HG02571 (cell line): ENCODE measurements around the gene PPP1R13L.

Experiments used
- ATAC-seq: cut with Tn5 transposase; IDR thresholded peaks from one replicate; pipeline ENCODE4 v1.9.1; 2021; ENCODE audit warnings: mild to moderate bottlenecking, moderate library complexity; ENCODE audit not compliant: unreplicated experiment

The PPP1R13L gene

DNA sequence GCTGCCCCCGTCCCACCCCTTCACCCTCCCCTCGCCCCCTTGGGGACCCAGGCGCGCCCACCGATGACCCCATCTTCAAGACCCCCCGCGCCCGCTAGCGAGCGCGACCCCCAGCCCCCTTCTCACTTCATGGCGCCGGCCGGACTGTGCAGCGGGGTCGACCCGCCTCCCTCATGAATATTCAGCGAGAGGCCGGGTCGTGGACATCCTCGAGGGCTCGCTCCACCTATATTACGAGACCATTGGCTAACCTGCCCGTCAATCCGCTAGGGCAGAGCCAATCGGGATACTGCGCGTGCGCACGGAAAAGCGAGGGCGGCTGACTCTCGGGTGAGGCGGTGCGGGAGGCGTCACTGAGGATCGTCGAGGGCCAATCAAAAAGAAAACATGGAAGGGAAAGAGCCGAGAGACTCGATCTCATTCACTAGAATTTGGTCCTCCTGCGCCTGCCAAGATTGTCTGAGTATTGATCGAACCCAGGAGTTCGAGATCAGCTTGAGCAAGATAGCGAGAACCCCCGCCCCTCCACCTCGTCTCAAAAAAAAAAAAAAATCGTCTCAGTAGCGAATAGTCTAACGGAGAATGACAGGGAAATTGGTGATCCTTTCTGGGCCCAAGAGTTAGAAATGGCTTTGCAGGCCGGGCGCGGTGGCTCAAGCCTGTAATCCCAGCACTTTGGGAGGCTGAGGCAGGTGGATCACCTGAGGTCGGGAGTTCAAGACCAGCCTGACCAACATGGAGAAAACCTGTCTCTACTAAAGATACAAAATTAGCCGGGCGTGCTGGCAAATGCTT, 34.3 kb downstream of the PPP1R13L start, which contains the start of gene ERCC2:
ERCC2 (minus strand) TSS at position 164 of the 795 bp plus-strand sequence; CDS start at position 131, 33 bp downstream.
- ATAC-seq = peak; percentile 94

DNA sequence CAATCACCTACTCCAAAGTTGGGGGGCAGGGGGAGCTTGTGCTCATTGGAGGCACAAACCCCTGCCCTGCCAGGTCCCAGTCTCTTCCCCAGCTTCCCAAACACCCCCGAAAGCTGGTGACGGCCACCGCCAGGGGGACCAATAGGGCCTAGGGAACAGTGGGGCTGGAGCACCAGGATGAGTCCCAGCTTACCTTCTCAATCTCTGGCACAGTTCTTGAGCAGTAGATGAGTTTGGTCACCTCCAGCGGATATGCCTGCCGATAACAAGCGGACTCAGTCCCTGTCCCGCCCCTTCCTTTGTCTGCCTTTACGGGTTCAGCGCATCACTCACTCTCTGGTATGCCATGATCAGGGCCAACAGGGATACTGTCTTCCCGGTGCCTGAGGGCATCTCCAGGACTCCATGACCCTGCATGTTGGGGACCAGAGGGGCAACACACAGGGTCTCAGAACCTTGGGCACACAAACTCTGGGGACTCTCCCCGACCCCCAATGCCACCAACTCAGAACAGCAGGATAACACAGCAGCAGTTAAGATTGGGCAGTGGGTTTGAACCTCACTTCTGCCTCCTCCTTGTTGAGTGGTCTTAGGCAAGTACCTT, 36.0 kb downstream of the PPP1R13L start:
- ATAC-seq = no peak

DNA sequence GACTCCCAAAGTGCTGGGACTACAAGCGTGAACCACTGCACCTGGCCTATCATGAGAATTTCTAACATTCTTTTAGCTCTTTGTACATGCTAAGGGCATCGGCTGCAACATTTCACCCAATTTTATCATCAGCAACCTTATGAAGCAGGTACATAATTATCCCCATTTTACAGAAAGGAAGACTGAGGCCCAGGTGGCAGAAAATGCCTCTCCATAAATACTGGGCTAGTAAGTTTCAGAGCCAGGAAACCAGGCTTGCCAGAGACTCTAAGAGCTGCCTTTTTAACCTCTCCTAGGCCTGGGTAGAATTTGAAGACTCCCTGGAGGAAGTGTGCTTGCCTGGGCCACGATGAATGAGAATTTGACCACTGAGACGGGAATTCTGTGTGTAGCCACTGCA, 36.7 kb downstream of the PPP1R13L start:
- ATAC-seq = no peak

DNA sequence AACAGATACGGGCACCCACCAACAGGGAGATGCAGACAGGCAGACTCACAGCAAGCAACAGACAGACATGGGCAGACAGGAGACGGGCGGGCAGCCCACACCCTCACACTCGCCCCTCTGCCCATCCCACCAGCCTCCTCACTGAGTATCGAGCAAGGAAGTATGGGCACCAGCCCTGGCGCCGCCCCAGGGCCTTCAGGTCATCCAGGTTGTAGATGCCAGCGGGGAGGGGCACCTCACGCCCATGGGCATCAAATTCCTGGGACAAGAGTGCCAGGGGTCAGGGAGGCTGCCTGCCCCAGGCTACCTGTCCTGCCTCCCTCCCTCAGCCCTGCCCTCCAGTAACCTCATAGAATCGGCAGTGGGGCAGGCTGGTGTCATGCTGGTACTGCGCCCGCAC, 40.2 kb downstream of the PPP1R13L start:
- no peak for ATAC-seq

DNA sequence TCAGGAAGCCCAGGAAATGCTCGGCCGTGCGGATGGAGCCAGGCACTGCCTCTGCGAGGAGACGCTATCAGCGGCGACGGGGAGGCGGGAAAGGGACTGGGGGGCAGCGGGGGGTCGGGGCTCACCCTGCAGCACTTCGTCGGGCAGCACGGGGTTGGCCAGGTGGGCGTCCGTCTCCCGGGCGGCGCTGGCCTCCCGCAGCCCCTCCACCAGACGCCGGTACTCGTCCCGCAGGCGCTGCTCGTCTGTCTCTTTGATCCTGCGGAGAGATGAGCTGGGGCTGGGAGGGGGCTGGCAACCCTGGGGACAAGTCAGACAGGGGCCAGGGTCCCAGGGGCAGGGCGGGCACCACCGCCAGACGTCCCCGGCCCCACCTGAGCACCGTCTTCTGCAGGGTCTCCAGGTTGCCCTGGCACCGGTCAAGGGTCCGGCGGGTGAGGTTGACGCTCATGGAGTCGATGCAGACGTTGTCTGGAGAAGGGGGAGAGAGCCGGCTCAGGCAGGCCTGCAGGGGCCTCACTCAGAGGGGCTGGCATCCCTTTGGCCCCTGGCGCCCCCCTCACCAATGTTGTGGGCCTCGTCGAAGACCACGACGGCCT, 40.9 kb downstream of the PPP1R13L start:
- no peak for ATAC-seq

DNA sequence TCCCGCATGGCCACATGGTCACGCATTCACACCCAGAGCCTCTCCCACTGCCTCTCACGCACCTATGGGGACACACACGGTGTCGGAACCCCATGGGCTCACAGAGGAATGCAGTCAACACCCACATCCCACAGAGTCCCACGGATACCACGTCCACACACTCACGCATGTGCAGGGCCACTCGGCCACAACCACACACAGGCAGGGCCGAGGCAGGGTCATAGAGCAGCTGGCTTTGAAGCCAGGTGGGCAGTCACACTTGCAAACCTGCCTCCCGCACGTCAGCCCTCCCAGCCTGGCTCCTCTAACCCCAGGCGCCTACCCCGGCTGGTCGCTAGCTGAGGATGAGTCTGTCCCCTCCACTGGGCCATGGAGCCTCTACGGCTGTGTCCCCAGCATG, 42.6 kb downstream of the PPP1R13L start:
- ATAC-seq = no peak

DNA sequence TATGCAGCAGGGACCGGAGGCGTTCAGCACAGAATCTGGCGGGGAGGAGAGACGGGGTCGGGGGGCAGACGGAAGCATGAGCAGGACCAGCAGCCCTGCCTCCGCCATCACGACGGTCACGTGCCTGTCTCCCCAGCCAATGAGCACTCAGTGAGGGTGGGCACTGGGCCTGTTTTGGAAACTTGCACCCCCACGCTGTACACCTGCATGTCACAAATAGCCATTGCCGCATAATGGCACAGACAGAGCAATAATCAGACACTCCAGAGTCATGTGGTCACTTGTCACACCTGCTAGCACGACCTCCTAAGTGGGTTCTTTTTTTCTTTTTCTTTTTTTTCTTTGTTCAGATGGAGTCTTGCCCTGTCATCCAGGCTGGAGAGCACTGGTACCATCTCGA, 43.3 kb downstream of the PPP1R13L start:
- ATAC-seq = no peak

DNA sequence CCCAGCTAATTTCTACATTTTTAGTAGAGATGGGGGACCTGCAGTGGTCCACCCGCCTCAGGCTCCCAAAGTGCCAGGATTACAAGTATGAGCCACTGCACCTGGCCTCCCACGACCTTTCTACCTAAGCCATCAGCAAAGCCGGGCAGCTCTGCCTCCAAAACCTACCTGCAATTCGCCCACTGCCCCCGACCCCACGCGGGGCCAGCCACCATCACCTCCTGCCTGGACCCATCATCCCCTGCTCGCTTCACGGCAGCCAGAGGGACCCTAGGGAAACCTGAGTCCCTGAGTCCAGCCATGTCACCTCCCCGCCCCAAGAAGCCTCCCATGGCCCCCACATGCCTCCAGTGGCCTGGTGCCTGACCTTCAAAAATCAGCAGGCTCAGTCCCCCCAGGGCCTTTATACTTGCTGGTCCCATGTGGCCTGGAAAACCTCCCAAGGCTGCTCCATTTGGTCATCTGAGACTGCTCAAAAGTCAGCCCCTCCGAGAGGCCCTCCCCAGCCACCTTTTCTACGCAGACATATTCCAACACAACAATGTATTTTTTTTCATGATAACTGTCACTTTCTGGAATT, 46.6 kb downstream of the PPP1R13L start:
- no peak for ATAC-seq

DNA sequence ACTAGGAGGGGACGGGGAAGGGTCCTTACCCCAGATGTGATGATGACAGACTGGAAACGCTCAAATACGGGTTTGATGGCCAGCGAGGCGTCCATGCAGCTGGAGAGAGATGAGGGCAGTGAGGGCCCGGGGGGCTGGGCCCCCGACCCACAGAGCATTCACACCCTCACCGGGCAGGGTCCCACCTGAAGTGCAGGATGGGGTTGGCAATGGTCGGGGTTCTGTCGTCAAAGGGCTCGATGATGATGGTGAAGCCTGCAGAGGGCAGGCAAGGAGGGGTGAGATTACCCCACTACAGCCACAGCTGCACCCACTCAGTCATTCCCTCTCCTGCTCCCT, 47.5 kb downstream of the PPP1R13L start:
- no peak for ATAC-seq

DNA sequence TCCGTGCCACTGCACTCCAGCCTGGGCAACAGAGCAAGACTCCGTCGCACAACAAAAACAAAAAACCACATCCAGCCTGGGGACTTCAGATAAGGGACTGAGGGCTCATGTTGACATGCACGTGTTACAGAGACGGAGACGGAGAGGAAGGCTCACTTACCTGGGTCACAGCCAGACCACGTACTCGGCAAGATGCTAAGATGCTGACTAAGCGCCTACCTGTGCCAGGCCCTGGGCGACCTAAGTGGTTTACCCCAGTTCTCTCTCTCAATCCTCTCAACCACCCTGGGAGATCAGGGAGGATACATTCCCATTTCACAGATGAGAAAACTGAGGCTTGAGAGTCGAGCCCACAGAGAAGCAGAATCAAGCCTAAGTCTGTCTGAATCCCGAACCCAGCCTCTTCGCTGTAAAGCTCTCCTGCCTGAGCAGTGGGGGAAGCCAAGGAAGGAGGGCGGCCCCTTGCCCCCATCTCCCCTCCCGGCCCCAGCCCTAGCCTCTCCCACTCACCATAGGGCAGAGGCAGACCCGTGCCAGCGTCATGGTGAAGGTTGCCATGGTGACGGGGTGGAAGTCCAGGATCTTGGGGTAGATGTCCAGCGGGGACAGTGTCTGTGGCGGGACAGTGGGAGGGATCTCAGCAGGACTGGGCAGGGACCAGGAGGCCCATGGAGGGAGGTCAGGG, 48.0 kb downstream of the PPP1R13L start:
- ATAC-seq = no peak

DNA sequence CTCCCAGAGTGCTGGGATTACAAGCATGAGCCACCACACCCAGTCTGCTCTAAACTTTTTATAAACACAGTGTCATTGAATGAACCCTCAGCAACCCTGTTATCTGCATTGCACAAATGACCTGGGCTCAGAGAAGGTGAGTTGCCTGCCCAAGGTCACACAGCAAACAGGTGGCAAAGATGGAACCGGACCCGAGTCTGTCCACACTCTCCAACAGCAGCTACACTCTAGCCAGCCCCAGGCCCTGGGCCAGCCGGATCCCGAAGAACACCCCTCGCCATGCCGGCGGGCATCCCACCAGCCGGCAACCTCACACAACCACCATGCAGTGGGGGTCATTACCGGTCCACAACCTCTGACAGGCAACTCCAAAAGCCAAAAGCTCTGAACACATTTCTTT, 49.0 kb downstream of the PPP1R13L start:
- no peak for ATAC-seq

DNA sequence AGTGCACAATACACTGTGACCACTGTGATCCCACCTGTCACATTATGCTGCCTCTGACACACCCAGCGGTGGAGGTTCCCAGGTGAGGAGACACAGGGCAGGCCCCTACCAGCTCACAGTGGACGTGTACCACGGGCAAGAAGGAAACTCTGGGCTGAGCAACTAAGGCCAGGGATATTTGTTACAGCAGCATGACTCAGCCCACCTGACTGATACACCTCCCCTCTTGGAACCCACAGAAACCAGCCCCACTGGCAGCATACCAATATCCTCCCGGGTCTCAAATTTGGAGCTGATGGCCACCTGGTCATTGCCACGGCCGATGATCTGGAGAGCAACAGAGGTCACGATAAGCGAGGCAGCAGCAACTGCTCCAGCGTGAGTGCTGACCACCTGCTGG, 49.5 kb downstream of the PPP1R13L start:
- no peak for ATAC-seq

DNA sequence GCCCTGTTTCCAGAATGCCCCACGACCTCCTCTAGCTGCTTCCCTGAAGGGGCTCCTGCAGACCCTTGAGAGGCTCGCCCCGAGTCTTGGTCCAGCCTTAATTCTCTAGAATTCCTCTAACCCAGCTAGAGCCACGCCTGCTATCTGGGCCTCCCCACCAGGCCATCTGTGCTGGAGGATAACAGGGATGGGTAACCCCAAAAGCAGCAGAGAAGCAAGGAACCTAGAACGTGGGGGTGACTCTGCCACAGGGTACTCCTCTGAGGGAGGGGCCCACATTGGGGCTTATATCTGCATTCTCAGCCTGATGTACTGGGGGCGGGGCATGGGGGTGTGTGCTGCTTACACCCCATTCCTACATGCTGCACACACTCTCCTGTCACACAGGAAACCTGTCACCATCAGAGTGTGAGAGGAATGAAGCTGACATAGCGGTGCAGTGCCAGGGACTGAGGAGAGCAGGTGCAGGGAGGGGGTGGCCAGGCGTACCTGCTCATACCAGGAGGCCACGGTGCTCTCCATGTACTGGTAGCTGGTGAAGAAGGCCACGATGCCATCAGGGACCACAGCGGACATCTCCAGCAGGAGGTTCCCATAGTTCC, 50.5 kb downstream of the PPP1R13L start:
- ATAC-seq = no peak

DNA sequence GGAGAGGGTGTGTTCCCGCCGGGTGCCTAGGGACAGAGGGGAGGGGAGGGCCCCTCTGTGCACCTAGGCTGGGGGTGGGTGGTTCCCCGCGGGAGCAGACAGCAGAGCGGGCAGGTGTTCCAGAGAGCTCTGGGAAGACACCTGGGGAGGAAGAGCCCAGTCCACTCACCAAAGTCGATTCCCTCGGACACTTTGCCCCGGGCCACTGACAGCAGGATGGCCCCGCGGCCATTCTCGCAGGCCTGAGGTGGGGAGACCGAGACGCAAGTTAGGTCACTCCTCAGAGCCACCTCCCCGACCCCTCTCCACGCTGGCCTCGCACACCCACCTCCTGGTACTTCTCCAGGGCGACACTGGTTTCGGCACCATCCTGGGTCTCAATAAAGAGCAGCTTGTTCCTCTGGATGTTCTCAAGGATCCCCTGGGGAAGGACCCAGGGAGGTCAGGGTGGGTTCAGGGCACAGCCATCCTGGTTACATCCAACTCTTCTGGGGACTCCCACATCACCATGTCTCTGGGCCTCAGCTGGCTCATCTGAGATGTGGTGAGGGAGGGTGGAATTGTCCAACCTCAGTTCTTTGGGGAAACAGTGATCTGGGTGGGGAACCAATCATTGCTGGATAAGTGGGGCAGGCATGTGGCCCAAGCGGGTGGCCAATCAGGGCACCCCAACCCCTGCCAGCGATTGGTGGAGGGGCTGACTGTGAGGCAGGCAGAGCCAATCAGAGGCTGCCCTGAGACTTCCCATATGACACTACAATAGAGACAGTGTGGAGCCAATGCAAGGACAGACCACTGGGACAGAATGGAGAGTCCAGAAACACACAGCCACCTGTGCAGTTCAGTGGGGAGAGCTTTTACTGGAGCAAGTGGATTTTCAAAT, 51.7 kb downstream of the PPP1R13L start:
- ATAC-seq = no peak

DNA sequence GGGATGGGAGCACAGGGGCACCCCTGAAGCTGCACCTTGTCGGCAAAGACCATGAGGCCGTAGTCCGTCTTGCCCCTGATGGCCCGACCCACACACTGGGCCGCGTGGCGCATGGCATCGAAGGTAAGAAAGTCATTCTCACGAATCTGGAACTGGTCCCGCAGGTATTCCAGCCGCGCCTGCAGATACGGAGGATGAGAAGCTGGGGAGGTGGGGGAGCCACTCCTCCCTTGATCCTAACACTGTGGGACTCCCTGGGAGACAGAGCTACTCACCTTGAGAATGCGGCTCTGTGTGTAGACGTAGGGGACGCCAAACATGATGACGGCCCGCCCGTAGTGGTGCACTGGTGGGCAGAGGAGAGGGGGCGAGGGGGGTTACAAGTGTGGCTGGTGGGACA, 52.4 kb downstream of the PPP1R13L start:
- ATAC-seq = no peak

DNA sequence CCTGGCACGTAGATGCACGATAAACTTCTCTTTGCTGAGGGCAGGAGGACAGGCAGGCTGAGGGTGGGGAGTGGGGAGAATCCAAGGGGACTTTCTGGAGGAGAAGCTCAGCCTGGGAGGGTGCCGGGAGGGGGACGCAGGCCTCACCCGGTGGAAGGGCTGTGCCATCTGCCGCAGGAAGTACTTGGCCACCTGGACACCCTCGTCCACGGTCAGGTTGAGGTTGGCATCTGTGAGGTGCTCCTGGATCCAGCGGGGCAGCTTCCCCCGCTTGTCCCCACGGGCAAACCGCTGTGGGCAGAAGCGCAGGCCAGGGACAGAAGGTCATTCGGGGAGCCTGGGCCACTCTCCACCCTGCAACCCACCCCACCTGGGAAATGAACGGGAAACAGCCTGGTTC, 52.8 kb downstream of the PPP1R13L start:
- ATAC-seq = no peak

DNA sequence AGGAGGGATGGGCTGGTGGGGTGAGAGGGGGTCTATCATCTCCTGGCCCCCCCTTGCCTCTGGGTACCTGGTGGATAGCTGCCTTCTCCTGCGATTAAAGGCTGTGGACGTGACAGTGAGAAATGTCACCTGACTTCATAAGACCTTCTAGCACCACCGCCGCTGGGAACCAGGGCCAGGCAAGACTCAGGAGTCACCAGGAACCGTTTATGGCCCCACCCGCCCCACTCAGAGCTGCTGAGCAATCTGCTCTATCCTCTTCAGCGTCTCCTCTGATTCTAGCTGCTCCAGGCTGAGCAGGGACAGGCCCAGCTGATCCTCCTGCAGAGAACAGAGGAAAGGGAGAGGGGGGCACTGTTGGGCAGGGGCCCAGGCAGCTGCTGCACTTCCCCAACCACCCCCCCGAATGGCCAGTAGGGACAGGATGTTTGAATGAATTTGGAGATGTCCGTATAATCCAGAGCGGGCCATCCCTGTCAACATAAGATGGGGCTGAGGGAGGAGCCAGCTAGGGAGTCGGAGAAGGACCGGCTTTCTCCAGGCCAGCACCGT, 53.4 kb downstream of the PPP1R13L start:
- ATAC-seq = no peak

DNA sequence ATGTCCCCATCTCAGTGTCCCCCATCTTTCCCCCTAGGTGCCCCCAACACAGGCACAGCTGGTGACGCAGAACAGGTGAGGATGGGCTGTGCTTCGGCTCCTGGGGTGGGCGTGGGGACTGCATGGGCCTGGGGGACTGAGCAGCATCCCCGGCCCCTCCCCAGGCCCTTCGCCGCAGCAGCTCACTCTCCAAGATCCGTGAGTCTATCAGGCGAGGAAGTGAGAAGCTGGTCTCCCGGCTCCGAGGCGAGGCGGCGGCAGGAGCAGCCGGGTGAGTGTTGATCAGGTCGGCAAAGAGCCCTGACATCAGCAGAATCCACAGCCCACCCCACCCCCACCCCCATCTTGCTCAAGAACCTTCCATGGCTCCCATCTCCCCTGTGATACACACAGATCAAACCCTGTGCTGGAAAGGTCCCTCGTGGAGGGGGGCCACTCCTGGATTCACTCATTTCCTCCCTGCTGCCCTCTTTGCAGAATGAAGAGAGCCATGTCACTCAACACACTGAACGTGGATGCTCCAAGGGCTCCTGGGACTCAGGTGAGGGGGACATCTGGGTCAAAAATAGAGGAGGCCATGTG, 54.3 kb downstream of the PPP1R13L start:
- ATAC-seq = no peak

DNA sequence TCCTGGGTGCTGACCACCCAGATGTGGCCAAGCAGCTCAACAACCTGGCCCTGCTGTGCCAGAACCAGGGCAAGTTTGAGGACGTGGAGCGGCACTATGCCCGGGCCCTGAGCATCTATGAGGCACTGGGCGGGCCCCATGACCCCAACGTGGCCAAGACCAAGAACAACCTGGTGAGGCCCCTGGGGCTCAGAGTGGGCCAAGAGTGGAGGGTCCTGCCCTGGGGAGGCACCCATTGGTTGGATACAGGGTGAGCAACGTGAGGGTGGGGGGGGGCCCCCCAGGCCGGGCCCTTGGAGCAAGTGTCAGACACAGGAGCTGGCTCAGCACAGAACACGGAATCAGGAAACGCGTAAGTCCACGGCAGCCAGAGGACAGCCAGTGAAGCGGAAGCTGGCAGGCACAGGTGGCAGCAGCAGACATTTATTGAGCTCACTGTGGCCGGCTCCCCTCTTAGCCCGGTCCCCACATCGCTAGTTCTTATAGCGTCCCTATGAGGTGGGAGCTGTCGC, 55.4 kb downstream of the PPP1R13L start:
- no peak for ATAC-seq
